B cell (primary cell): ENCODE results near the gene HECTD3. TPM values are rescaled to one million over a fixed set of nuclear protein-coding genes. Genes with fewer than 3 reads are reported as not detected.

Source experiments
- ATAC-seq: fragments of 200-7000 bp; cut with Tn5 transposase; one replicate; pipeline ENCODE4 v1.10.0; 2021; ENCODE audit warnings: low read depth, mild to moderate bottlenecking, moderate number of reproducible peaks, moderate library complexity
- CTCF ChIA-PET: fragments of 350-600 bp; sonication (Branson Sonifier 250); formaldehyde crosslinking; loops from one replicate; lab custom pipeline; 2021; ENCODE audit warnings: antibody characterized with exemption, inconsistent platforms; lab: Charles Lee
- POLR2A ChIA-PET: fragments of 350-600 bp; sonication (Branson Sonifier 250); formaldehyde crosslinking; loops from one replicate; lab custom pipeline; 2021; ENCODE audit warnings: antibody characterized with exemption; lab: Charles Lee
- DNase-seq: peaks from one replicate; pipeline ENCODE4 v3.0.0; 2013
- H2AFZ ChIP-seq: 2 replicates; pipeline ENCODE4 v1.6.1; 2012; ENCODE audit warnings: mild to moderate bottlenecking, low read depth, low read length; ENCODE audit not compliant: insufficient read depth, poor library complexity, severe bottlenecking
- H3K27ac ChIP-seq, 2 donors: 1 replicate in 1 of 2; 2 replicates in 1 of 2; pipeline ENCODE4 v1.5.1; 2012 to 2013; ENCODE audit warnings: low read length in 2 of 2, mild to moderate bottlenecking in 2 of 2, moderate library complexity in 1 of 2
- H3K27me3 ChIP-seq, 4 experiments: fragments of 200-600 bp in 1 of 4; sonication (generic) in 1 of 4; replicated peaks in 1 of 4; 1 replicate in 2 of 4; 2 replicates in 2 of 4; pipeline versions ENCODE4 v1.6.1 to v1.7.0; 2013 to 2016; ENCODE audit warnings: low read length in 3 of 4, mild to moderate bottlenecking in 2 of 4, mixed read lengths in 1 of 4, moderate library complexity in 1 of 4; ENCODE audit not compliant: insufficient read depth in 4 of 4, control insufficient read depth in 3 of 4; ENCODE audit errors: control extremely low read depth in 1 of 4
- H3K36me3 ChIP-seq, 2 experiments: replicated peaks in 1 of 2; 1 replicate in 1 of 2; 2 replicates in 1 of 2; pipeline versions ENCODE4 v1.6.1 to v1.7.1; 2013; ENCODE audit warnings: low read length in 1 of 2; ENCODE audit not compliant: insufficient read depth in 2 of 2, control insufficient read depth in 1 of 2; ENCODE audit errors: control extremely low read depth in 1 of 2, extremely low read depth in 1 of 2
- H3K4me1 ChIP-seq, 2 donors: fragments of 200-600 bp in 1 of 2; sonication (generic) in 1 of 2; 1 replicate in 1 of 2; 2 replicates in 1 of 2; pipeline versions ENCODE4 v1.5.1 to v1.6.1; 2013 to 2017; ENCODE audit warnings: low read length in 2 of 2; ENCODE audit not compliant: control insufficient read depth in 2 of 2, insufficient read depth in 2 of 2
- H3K4me2 ChIP-seq: replicated peaks from 2 replicates; pipeline ENCODE3; 2012; ENCODE audit warnings: mild to moderate bottlenecking, low read depth, low read length; ENCODE audit not compliant: poor library complexity, severe bottlenecking
- H3K4me3 ChIP-seq, 5 experiments: fragments of 200-600 bp in 1 of 5; sonication (generic) in 1 of 5; 1 replicate in 3 of 5; 2 replicates in 2 of 5; pipeline versions ENCODE4 v1.5.1 to v1.7.0; 2011 to 2016; ENCODE audit warnings: low read length in 4 of 5, mild to moderate bottlenecking in 4 of 5, low read depth in 2 of 5, control low read depth in 1 of 5, moderate library complexity in 1 of 5; ENCODE audit not compliant: insufficient read depth in 1 of 5; ENCODE audit errors: control extremely low read depth in 1 of 5, extremely low read depth in 1 of 5
- H3K79me2 ChIP-seq: fragments of 200-600 bp; sonication (generic); one replicate; pipeline ENCODE4 v1.6.0; 2016; ENCODE audit warnings: low read length; ENCODE audit not compliant: control insufficient read depth, insufficient read depth
- H3K9ac ChIP-seq: fragments of 200-600 bp; sonication (generic); 2 replicates; pipeline ENCODE4 v1.6.1; 2017; ENCODE audit warnings: mild to moderate bottlenecking, low read length, moderate library complexity
- H3K9me3 ChIP-seq, 3 donors: one replicate each; pipeline versions ENCODE4 v1.6.1 to v1.7.1; 2013; ENCODE audit warnings: low read length in 2 of 3; ENCODE audit not compliant: control insufficient read depth in 2 of 3, insufficient read depth in 1 of 3; ENCODE audit errors: control extremely low read depth in 1 of 3
- H4K20me1 ChIP-seq: 2 replicates; pipeline ENCODE4 v1.6.0; 2012; ENCODE audit warnings: mild to moderate bottlenecking, low read length; ENCODE audit not compliant: insufficient read depth, control insufficient read depth, poor library complexity, severe bottlenecking
- H3K27ac Mint-ChIP-seq: one replicate; pipeline ENCODE4 v1.8.0; 2021; ENCODE audit warnings: mixed read lengths
- H3K27me3 Mint-ChIP-seq: one replicate; pipeline ENCODE4 v1.8.0; 2021; ENCODE audit warnings: mixed read lengths
- H3K4me1 Mint-ChIP-seq: one replicate; pipeline ENCODE4 v1.8.0; 2021; ENCODE audit warnings: mixed read lengths
- H3K4me3 Mint-ChIP-seq: one replicate; pipeline ENCODE4 v1.8.0; 2021; ENCODE audit warnings: mixed read lengths
- H3K9me3 Mint-ChIP-seq: one replicate; pipeline ENCODE4 v1.8.0; 2022; ENCODE audit warnings: mixed read lengths; ENCODE audit not compliant: insufficient read depth
- CTCF ChIP-seq: fragments of 200-600 bp; IDR thresholded peaks from one replicate; pipeline ENCODE4 v1.8.0; 2022; ENCODE audit warnings: antibody characterized with exemption, mild to moderate bottlenecking
- EZH2 ChIP-seq: IDR thresholded peaks from 2 replicates; pipeline ENCODE4 v1.6.1; 2012; ENCODE audit warnings: borderline replicate concordance, low read depth, mild to moderate bottlenecking, moderate library complexity, low read length; ENCODE audit not compliant: insufficient read depth, poor library complexity, severe bottlenecking
- WGBS: methylation state at CpG from one replicate; pipeline ENCODE4 v1.1.5; 2013; ENCODE audit warnings: missing lambda C conversion rate; ENCODE audit not compliant: insufficient coverage; 5-methylcytosine and 5-hydroxymethylcytosine counted together
- intact Hi-C: fragments of 100-400 bp; cut with micrococcal nuclease; formaldehyde crosslinking; loops from one replicate; pipeline ENCODE4 v1.10.0; 2022
- polyA plus RNA-seq: library from polyadenylated mRNA; depleted of rRNA; stranded (reverse); fragments of >200 nt; gene quantifications from 2 replicates; pipeline ENCODE4 v1.2.3, GENCODE V29; 2012
- total RNA-seq, 2 donors: library from RNA; stranded (reverse); fragments of 120-200 nt in 1 of 2; gene quantifications; 1 replicate in 1 of 2; 2 replicates in 1 of 2; pipeline versions ENCODE4 v1.2.3 to v1.2.4, GENCODE V29; 2013 to 2022

Gene HECTD3
- total and polyA plus RNA-seq, 2 donors (not counting 1 experiment from before 2014, with no cell fraction given): 44.5 to 66.8 TPM

GRCh38 chr1:45059829-45060228, 48.7 kb upstream of the HECTD3 start:
- intact Hi-C loops: no loop called here
- ATAC-seq (no peak), DNase-seq (no peak)
- Mint-ChIP-seq H3K9me3 (no peaks in the 10 kb centered on the region), H3K4me3 (no peak overlapping the region), H3K27me3 (no peaks in the 10 kb centered on the region), H3K27ac (no peak overlapping the region), H3K4me1 (no peaks in the 10 kb centered on the region)
- no peaks in the 10 kb centered on the region for H3K36me3 ChIP-seq
- H3K79me2 ChIP-seq: no peaks in the 10 kb centered on the region
- ChIA-PET CTCF (no interaction called here), POLR2A (no interaction called here)
- H2AFZ ChIP-seq: no peak overlapping the region
- TF ChIP-seq EZH2: no peak
- no peak for TF ChIP-seq CTCF
- no peaks in the 10 kb centered on the region for H3K27me3 ChIP-seq
- no peaks in the 10 kb centered on the region for H3K9me3 ChIP-seq
- no CpG with 5 or more reads among the region's 2 CpGs for WGBS
- H4K20me1 ChIP-seq: no peaks in the 10 kb centered on the region
- H3K27ac ChIP-seq: no peak overlapping the region
- H3K4me2 ChIP-seq: no peak overlapping the region
- H3K4me3 ChIP-seq: no peak overlapping the region
- no peaks in the 10 kb centered on the region for H3K4me1 ChIP-seq
- H3K9ac ChIP-seq: no peak overlapping the region

GRCh38 chr1:45057542-45057941, 46.4 kb upstream of the HECTD3 start:
- H2AFZ ChIP-seq: no peak overlapping the region
- Mint-ChIP-seq H3K4me3 (no peak overlapping the region), H3K27ac (no peak overlapping the region), H3K27me3 (no peaks in the 10 kb centered on the region), H3K4me1 (peaks cover 12% of the 10 kb centered on the region), H3K9me3 (no peaks in the 10 kb centered on the region)
- ATAC-seq: no peak
- H3K79me2 ChIP-seq: no peaks in the 10 kb centered on the region
- intact Hi-C loops: no loop called here
- no peak overlapping the region for H3K27ac ChIP-seq
- no peaks in the 10 kb centered on the region for H3K27me3 ChIP-seq
- TF ChIP-seq EZH2 (no peak), CTCF (no peak)
- WGBS: 88% methylated on average over 1 of the region's 1 CpG
- no peaks in the 10 kb centered on the region for H3K36me3 ChIP-seq
- H4K20me1 ChIP-seq: no peaks in the 10 kb centered on the region
- H3K4me1 ChIP-seq: peaks cover 12 to 15% of the 10 kb centered on the region in 2 donors
- H3K4me2 ChIP-seq: no peak overlapping the region
- CTCF ChIA-PET: no interaction called here
- no peak for DNase-seq
- POLR2A ChIA-PET: no interaction called here
- no peaks in the 10 kb centered on the region for H3K9me3 ChIP-seq
- no peak overlapping the region for H3K4me3 ChIP-seq
- H3K9ac ChIP-seq: no peak overlapping the region
